Gastrocnemius medialis (tissue), 4 donors: ENCODE results near the gene PTTG1IP.

Experiments used
- CTCF ChIP-seq, 5 experiments: fragments of 450-650 bp in 3 of 5; fragments of 200-600 bp in 2 of 5; sonication (generic) in 2 of 5; IDR thresholded peaks in 4 of 5; conservative IDR thresholded peaks in 1 of 5; 1 replicate in 4 of 5; 2 replicates in 1 of 5; pipeline ENCODE4 v1.5.1; 2016 to 2019; ENCODE audit warnings: antibody characterized with exemption in 5 of 5, mild to moderate bottlenecking in 3 of 5, moderate library complexity in 3 of 5
- POLR2A ChIP-seq, 2 donors: fragments of 450-650 bp; IDR thresholded peaks; one replicate each; pipeline ENCODE4 v1.6.1; 2017; ENCODE audit warnings: antibody characterized with exemption in 2 of 2, mild to moderate bottlenecking in 2 of 2, moderate library complexity in 2 of 2

DNA sequence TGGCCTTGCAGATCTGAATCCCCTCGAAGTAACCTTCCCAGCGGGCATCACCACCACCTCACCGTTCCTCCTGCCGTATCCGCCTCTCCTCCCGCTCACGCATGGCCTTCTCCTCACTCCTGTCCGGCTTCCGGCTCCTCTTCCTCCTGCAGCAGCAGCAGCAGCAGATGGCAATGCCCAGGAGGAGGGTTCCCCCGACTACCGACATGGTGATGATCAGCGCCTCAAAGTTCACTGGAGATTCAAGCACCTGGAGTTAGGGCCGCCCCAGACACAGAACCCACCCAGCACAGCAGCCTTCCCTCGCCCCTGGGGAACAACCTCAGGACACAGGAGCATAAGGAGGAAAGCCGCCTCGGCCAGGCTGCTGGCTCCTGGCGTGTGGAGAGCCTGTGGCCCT lies 17.4 kb downstream of the PTTG1IP start:
- TF ChIP-seq CTCF (IDR thresholded peaks at IDR 0.05 in 4 of 5, conservative IDR thresholded peaks at IDR 0.05 in 1 of 5) (no peak), POLR2A (IDR thresholded peaks at IDR 0.05) (no peak)
